Kidney tubule cell (primary cell): Measurements from ENCODE around the gene TTBK2.

Experiments
- DNase-seq: peaks from one replicate; pipeline ENCODE4 v3.0.0-alpha.2; 2018; ENCODE audit warnings: low spot score

TTBK2 gene

GRCh38 chr15:42726114-42726513, 194.5 kb downstream of the TTBK2 start:
- DNase-seq, result no peak

DNA sequence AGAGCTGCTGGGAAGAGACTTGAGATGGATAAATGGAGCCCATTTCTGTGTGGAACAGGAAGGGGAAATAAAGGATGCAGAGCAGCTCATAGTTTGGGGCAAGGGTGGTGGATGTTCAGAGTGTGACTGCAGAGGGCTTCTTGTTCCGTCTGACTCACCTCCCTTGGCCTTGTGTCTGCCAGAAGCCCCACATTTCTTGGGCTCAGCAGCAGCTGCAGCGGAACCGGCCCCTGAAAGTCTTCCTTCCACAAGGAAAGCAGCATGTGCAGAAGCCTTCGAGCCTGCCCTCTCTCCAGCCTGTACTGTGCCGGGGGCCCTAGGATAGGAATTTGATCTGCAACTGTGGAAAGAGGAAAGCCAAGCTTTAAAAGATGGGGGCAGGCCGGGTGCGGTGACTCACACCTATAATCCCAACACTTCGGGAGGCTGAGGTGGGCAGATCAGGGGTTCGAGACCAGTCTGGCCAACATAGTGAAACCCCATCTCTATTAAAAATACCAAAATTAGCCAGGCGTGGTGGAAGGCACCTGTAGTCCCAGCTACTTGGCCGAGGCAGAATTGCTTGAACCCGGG, 195.2 kb downstream of the TTBK2 start:
- DNase-seq, result no peak

- no peak for DNase-seq
Observed at GRCh38 chr15:42724276-42724675, 196.3 kb downstream of the TTBK2 start.

DNA sequence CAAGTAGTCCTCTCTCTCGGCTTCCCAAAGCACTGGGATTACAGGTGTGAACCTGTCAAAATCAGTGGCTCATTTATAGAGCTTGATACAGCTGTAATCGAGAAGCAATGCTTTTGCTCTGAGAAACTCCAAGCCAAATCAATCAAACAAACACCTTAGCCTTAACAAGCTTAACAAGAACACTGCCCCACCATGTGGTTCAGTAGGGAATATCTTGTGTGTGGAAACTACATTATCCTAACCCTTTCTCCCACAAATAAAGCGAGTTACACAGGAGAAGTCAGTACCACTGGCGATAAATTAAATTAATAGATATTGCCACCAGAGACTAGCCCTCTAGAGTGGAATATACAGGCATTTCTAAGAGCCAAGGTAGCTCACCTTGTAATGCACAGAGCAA, 197.5 kb downstream of the TTBK2 start:
- no peak for DNase-seq

- no peak for DNase-seq
Observed at GRCh38 chr15:42721916-42722315, 198.7 kb downstream of the TTBK2 start.

DNA sequence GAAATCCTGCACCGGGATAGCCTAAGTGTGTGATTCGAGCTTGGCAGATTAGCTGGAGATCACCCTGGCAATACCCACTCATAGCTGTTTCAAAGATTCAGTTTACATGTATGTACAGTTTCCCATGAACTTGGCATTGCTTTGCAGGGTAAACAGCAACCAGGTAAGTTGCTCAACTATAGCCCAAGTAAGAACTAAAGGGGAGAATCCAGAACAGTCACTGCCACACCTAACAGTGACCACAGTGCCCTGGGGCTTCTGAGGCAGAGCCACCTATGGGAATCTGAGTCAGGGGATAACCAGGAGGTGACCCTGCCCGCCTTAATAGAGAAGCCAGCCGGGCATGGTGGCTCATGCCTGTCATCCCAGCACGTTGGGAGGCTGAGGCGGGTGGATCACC, 199.6 kb downstream of the TTBK2 start:
- peak; percentile 12 for DNase-seq

GRCh38 chr15:42720071-42720470, 200.5 kb downstream of the TTBK2 start:
- DNase-seq, result no peak

DNA sequence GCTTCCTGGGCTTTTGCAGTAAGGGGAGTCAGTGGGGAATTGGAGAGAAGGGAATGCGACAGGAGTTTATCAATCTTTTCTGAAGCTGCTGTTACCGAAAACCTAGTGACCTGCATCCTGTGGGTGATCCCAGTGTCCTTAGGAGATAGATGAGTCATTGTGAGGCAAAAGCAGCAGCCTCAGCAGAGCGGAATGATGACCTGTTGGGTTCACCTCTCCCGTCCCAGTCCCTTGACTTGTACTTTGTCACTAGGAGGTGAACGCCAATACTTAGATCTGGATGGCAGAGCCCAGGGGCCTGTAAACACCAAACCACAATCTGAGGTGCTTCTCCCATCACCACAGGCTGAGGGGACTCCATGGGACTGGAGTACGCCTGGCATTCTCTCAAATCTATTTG, 201.5 kb downstream of the TTBK2 start:
- peak; percentile 15 for DNase-seq

DNA sequence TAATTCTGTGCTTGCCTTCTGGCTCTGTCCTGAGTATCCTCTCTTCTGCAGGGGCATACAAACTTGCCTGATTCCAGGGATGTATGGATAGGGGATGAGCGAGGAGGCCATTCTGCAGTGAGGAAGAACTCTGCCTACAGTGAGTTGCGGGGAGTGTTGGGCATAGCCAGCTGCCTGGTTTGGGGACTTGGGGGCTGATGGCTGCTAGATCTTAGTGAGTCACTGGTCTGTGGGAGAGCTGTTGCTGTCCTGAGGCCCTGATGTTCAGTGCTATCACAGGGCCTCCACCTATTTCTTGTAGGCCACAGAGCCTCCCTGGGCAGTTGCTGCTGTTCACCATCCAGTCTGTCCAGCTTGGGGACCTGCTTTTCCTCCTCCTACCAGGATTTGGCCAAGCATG, 204.0 kb downstream of the TTBK2 start:
- no peak for DNase-seq

- DNase-seq, result no peak
Observed at GRCh38 chr15:42716125-42716524, 204.5 kb downstream of the TTBK2 start.

GRCh38 chr15:42712584-42712983, 208.0 kb downstream of the TTBK2 start:
- no peak for DNase-seq

DNA sequence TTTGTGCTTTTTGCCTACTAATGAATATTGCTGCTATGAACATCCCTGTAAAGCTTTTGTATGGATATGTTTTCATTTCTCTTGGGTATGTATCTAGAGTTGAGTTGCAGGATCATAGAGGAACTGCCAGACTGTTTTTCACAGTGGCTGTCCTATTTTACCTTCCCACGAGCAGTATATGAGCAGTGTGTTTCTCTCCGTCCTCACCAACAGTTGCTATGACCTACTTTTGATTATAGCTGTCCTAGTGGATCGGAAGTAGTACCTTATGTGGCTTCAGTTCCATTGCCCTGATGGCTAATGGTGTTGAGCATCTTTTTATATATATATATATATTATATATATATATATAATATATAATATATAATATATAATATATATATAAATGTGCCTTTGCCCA, 208.8 kb downstream of the TTBK2 start:
- DNase-seq, result no peak

DNA sequence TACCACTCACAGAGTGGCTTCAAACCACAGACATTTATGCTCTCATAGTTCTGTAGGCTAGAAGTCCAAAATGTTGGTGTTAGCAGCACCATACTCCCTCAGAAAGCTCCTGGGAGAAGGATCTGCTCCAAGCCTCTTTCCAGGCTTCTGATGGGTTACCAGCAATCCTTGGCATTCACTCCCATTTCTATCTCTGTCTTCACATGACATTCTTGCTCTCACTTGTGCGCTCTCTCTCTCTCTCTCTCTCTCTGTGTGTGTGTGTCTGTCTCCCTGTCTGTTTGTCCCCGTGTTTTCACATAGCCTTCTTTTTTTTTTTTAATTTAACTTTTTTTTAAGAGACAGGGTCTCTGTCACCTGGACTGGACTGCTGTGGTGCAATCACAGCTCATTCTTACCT, 209.9 kb downstream of the TTBK2 start:
- no peak for DNase-seq

- DNase-seq, result no peak
Observed at GRCh38 chr15:42707873-42708544, 212.6 kb downstream of the TTBK2 start.

DNA sequence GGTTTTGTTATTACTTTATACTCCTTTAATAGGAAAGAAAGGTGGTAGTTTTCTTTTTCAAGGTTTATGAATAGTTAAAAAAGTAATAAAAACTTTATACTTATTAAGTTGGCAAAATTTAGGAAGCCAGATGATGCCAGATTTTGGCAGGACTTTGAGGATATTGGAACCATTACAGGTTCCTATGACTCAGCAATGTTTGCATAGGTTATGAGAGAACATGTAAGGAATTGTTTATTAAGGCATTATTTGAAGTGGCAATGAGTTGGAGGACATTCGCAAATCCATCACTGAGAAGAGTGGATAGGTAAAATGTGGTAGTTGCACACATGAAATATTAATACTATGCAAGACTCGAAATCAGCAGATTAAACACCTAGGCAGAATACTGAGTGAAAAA, 213.5 kb downstream of the TTBK2 start:
- no peak for DNase-seq

- no peak for DNase-seq
Observed at GRCh38 chr15:42705336-42705735, 215.2 kb downstream of the TTBK2 start.

DNA sequence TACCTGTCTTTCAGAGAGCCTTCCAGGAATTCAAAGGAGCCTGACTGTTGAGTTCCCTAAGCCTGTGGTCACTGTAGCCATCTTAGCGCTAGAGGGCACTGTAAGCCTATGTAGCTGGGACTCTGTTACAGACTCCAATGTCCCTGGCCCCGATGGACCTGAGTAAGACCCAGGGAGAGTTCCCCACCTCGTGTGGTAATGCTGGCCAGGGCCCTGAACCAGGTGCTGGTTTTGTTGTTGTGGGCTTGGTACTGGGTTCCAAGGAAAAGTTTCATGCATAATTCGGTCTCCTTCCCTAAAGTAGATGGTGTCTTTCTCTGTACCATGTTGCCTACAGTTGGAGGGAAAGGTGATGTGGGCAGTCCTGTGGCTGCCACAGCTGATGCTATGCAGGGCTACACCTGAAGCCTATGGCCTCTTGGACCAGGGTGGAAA, 216.1 kb downstream of the TTBK2 start:
- peak; percentile 72 for DNase-seq

DNA sequence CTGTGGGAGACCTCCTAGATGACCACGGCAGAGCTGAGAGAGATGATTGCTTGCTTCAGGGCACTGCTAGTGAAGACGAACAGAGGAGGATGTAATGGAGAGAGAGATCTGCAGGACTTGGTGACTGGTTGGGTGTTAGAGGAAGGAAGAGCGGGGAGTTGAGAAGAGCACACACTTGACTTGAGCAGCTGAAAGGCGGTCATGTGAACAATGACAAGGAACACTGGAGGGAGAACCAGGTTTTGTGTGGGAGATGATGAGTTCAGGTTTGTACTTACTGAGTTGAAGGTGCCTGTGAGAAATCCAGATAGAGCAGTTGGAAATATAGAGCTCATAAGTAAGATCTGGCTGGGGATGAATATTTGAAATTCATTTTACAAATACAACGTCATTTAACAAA, 224.0 kb downstream of the TTBK2 start:
- DNase-seq, result no peak

DNA sequence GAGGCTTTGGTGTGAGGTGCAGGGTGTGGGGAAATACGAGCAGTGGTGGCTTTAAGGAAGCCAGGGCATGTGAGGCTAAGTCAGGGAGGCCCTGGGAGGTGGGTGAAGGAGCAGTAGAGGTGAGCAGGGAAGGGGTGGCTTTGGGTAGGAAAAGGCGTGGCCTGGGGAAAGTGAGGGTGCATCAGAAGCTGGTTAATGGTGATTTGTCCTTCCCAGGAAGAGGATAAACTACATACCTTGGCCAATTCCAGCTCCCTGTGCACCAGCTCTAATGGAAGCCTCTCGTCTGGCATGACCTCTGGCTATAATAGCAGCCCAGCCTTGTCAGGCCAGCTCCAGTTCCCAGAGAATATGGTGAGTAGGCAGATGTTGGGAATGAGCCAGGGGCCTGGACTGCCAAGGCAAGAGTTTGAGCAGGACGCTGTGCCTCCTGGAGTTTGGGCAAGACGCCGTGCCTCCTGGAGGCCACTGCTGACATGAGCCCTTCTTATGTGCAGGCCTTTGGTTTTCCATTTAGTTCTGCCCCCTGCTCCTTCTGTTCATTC, 225.0 kb downstream of the TTBK2 start:
- no peak for DNase-seq

GRCh38 chr15:42694398-42694797, 226.2 kb downstream of the TTBK2 start:
- no peak for DNase-seq

- no peak for DNase-seq
Observed at GRCh38 chr15:42693942-42694341, 226.6 kb downstream of the TTBK2 start.

DNA sequence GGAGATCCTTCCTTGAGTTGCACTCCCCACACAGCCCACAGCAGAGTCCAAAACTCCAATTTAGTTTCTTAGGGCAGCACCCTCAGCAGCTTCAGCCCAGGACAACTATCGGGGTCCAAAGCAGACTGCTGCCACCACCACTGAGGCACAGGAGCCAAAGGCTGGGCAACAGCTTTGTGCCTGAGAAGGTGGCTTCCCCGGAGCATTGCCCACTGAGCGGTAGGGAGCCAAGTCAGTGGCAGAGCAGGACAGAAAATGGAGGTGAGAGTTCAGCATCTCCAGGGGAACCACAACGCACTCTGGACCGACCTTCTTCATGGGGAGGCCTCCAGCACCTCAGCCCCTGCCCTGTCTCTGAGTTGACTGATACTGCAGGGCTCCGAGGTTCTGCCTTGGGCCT, 227.1 kb downstream of the TTBK2 start:
- no peak for DNase-seq

DNA sequence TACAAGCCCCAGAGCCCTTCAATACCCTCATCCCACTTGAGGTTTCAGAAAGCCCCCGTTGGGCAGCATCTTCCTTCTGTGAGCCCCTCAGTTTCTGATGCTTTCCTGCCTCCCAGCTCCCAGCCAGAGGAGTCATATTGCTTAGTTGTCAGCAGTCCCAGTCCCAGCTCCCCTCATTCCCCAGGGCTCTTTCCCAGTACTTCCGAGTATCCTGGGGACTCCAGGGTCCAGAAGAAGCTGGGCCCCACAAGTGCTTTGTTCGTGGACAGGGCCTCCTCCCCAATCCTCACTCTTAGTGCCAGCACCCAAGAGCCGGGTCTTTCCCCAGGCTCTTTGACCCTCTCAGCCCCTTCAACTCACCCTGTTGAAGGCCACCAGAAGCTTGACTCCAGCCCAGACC, 227.6 kb downstream of the TTBK2 start:
- no peak for DNase-seq

- no peak for DNase-seq
Observed at GRCh38 chr15:42692536-42692935, 228.0 kb downstream of the TTBK2 start.
